DND-41 (cell line): ENCODE measurements around the gene IST1.

Experiments used
- ATAC-seq: fragments of 200-7000 bp; cut with Tn5 transposase; 3 replicates; pipeline ENCODE4 v1.9.1; 2021; ENCODE audit warnings: low read depth; ENCODE audit not compliant: insufficient read depth
- DNase-seq: peaks from one replicate; pipeline ENCODE4 v3.0.0-alpha.2; 2020
- H2AFZ ChIP-seq: 2 replicates; pipeline ENCODE4 v1.6.0; 2012; ENCODE audit warnings: low read depth, low read length
- H3K27ac ChIP-seq: 2 replicates; pipeline ENCODE4 v1.5.1; 2012; ENCODE audit warnings: low read length, inconsistent platforms
- H3K27me3 ChIP-seq: fragments of 200-600 bp; sonication (generic); 2 replicates; pipeline ENCODE4 v1.6.0; 2012; ENCODE audit warnings: low read length, mild to moderate bottlenecking, inconsistent platforms; ENCODE audit not compliant: insufficient read depth, poor library complexity
- H3K36me3 ChIP-seq: 2 replicates; pipeline ENCODE4 v1.5.1; 2012; ENCODE audit warnings: low read length, inconsistent platforms; ENCODE audit not compliant: insufficient read depth
- H3K4me1 ChIP-seq: 2 replicates; pipeline ENCODE4 v1.5.1; 2012; ENCODE audit warnings: mild to moderate bottlenecking, low read length; ENCODE audit not compliant: insufficient read depth
- H3K4me2 ChIP-seq: 2 replicates; pipeline ENCODE4 v1.6.0; 2012; ENCODE audit warnings: mild to moderate bottlenecking, moderate library complexity, low read length, inconsistent platforms; ENCODE audit not compliant: insufficient read depth
- H3K4me3 ChIP-seq, 2 experiments: fragments of 200-600 bp in 1 of 2; shearing (Covaris generic) in 1 of 2; 2 replicates each; pipeline ENCODE4 v1.5.1; 2012 to 2016; ENCODE audit warnings: inconsistent platforms in 2 of 2, low read length in 2 of 2, mild to moderate bottlenecking in 2 of 2, low read depth in 1 of 2, moderate library complexity in 1 of 2
- H3K79me2 ChIP-seq: 2 replicates; pipeline ENCODE4 v1.6.0; 2012; ENCODE audit warnings: low read length, inconsistent platforms; ENCODE audit not compliant: insufficient read depth
- H3K9ac ChIP-seq: 2 replicates; pipeline ENCODE4 v1.6.0; 2012; ENCODE audit warnings: low read depth, mild to moderate bottlenecking, inconsistent platforms, low read length, moderate library complexity
- H3K9me3 ChIP-seq: 2 replicates; pipeline ENCODE4 v1.5.1; 2012; ENCODE audit warnings: low read length, moderate library complexity, mild to moderate bottlenecking, inconsistent platforms; ENCODE audit not compliant: insufficient read depth, severe bottlenecking
- H4K20me1 ChIP-seq: 2 replicates; pipeline ENCODE4 v1.6.0; 2012; ENCODE audit warnings: low read length; ENCODE audit not compliant: insufficient read depth
- EZH2 ChIP-seq: IDR thresholded peaks from 3 replicates; pipeline ENCODE4 v1.6.1; 2012; ENCODE audit warnings: borderline replicate concordance, low read depth, mild to moderate bottlenecking, moderate library complexity, low read length, inconsistent platforms; ENCODE audit not compliant: severe bottlenecking
- TF ChIP-seq, protein P1 (sequence below): IDR thresholded peaks from 2 replicates; pipeline ENCODE4 v1.5.1; 2012; ENCODE audit warnings: borderline replicate concordance, low read length, moderate library complexity, mild to moderate bottlenecking; ENCODE audit not compliant: poor library complexity, severe bottlenecking; ENCODE audit errors: extremely low read depth

Gene IST1

DNA sequence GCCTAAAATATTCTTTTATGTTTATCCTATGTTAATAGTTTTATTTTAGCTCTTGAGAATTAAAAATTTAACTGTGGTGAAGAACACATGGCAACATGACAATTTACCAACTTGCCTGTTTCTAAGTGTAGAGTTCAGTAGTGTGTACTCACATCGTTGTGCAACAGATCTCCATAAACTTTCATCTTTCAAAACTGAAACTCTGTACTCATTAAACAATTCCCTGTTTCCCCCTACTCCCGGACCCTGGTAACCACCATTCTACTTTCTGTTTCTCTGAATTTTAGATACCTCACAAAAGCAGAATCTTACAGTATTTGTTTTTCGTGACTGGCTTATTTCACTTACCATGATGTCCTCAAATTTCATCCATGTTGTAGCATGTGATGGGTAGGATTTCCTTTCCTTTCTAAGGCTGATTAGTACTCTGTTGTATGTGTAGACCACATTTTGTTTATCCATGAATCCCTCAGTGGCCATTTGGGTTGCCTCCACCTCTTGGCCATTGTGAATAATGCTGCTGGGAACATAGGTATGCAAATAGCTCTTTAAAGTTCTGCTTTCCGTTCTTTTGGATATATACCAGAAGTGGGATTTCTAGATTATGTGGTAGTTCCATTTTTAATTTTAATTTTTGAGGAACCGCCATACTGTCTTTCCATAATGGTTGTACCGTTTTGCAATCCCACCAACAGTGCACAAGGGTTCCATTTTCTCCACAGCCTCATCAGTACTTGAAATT lies 17.4 kb downstream of the IST1 start:
- no peaks in the 10 kb centered on the region for H3K27me3 ChIP-seq
- H3K9me3 ChIP-seq = no peaks in the 10 kb centered on the region
- no peak overlapping the region for H3K27ac ChIP-seq
- peaks cover 99% of the 10 kb centered on the region for H3K79me2 ChIP-seq
- peaks cover 46% of the 10 kb centered on the region for H3K36me3 ChIP-seq
- H3K9ac ChIP-seq = no peak overlapping the region
- no peak for DNase-seq
- H3K4me3 ChIP-seq = no peak overlapping the region
- H3K4me2 ChIP-seq = no peak overlapping the region
- no peak for ATAC-seq
- TF ChIP-seq, protein P1, sequence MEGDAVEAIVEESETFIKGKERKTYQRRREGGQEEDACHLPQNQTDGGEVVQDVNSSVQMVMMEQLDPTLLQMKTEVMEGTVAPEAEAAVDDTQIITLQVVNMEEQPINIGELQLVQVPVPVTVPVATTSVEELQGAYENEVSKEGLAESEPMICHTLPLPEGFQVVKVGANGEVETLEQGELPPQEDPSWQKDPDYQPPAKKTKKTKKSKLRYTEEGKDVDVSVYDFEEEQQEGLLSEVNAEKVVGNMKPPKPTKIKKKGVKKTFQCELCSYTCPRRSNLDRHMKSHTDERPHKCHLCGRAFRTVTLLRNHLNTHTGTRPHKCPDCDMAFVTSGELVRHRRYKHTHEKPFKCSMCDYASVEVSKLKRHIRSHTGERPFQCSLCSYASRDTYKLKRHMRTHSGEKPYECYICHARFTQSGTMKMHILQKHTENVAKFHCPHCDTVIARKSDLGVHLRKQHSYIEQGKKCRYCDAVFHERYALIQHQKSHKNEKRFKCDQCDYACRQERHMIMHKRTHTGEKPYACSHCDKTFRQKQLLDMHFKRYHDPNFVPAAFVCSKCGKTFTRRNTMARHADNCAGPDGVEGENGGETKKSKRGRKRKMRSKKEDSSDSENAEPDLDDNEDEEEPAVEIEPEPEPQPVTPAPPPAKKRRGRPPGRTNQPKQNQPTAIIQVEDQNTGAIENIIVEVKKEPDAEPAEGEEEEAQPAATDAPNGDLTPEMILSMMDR = no peak
- no peak for TF ChIP-seq EZH2
- H3K4me1 ChIP-seq = no peaks in the 10 kb centered on the region
- peaks cover 82% of the 10 kb centered on the region for H4K20me1 ChIP-seq
- H2AFZ ChIP-seq = no peak overlapping the region

- peaks cover 97% of the 10 kb centered on the region for H3K79me2 ChIP-seq
- H2AFZ ChIP-seq = no peak overlapping the region
- H4K20me1 ChIP-seq = peaks cover 74% of the 10 kb centered on the region
- DNase-seq (no peak), ATAC-seq (no peak)
- H3K9ac ChIP-seq = no peak overlapping the region
- H3K36me3 ChIP-seq = peaks cover 57% of the 10 kb centered on the region
- no peak overlapping the region for H3K27ac ChIP-seq
- no peaks in the 10 kb centered on the region for H3K4me1 ChIP-seq
- no peaks in the 10 kb centered on the region for H3K27me3 ChIP-seq
- no peak overlapping the region for H3K4me3 ChIP-seq
- no peaks in the 10 kb centered on the region for H3K9me3 ChIP-seq
- H3K4me2 ChIP-seq = no peak overlapping the region
- TF ChIP-seq EZH2 = no peak
- TF ChIP-seq, protein P1 = no peak
These were observed 19.5 kb downstream of the IST1 start for GRCh38 chr16:71914802-71915201.

- Histone ChIP-seq H3K27ac (no peak overlapping the region), H3K4me1 (no peaks in the 10 kb centered on the region), H3K9me3 (no peaks in the 10 kb centered on the region), H3K79me2 (peaks cover 96% of the 10 kb centered on the region), H3K36me3 (peaks cover 59% of the 10 kb centered on the region), H2AFZ (no peak overlapping the region), H3K4me2 (no peak overlapping the region), H3K4me3 (no peak overlapping the region), H3K9ac (no peak overlapping the region), H4K20me1 (peaks cover 70% of the 10 kb centered on the region), H3K27me3 (no peaks in the 10 kb centered on the region)
- no peak for TF ChIP-seq EZH2
- TF ChIP-seq, protein P1 = no peak
- DNase-seq (no peak), ATAC-seq (no peak)
These were observed 20.0 kb downstream of the IST1 start for GRCh38 chr16:71915350-71915749.
